GM21825 (cell line): ENCODE data around the gene CLCNKA.

Source experiments
- ATAC-seq: cut with Tn5 transposase; IDR thresholded peaks from one replicate; pipeline ENCODE4 v1.9.1; 2021; ENCODE audit warnings: mild to moderate bottlenecking, moderate library complexity; ENCODE audit not compliant: unreplicated experiment

CLCNKA gene

GRCh38 chr1:16076031-16076864, 54.4 kb downstream of the CLCNKA start:
- ATAC-seq, result no peak

GRCh38 chr1:16076865-16077238, 55.0 kb downstream of the CLCNKA start:
- no peak for ATAC-seq

GRCh38 chr1:16077406-16078245, 55.8 kb downstream of the CLCNKA start:
- no peak for ATAC-seq

- ATAC-seq, result peak; percentile 56
These were observed 57.3 kb downstream of the CLCNKA start for GRCh38 chr1:16078925-16079656.

- ATAC-seq, result no peak
These were observed 58.8 kb downstream of the CLCNKA start for GRCh38 chr1:16080422-16081150.

GRCh38 chr1:16081636-16082035, 59.8 kb downstream of the CLCNKA start:
- no peak for ATAC-seq

- no peak for ATAC-seq
These were observed 60.6 kb downstream of the CLCNKA start for GRCh38 chr1:16082283-16083038.

- ATAC-seq, result no peak
These were observed 61.6 kb downstream of the CLCNKA start for GRCh38 chr1:16083486-16083885.
